HCT116 (cell line): ENCODE results near the gene ADK.

Source experiments
- EZH2 ChIP-seq: fragments of 200-600 bp; sonication (generic); IDR thresholded peaks from 2 replicates; pipeline ENCODE4 v1.6.1; 2017; ENCODE audit warnings: antibody characterized with exemption, mixed run types
- EZH2phosphoT487 ChIP-seq: fragments of 200-600 bp; IDR thresholded peaks from 2 replicates; pipeline ENCODE4 v1.6.1; 2018; ENCODE audit warnings: antibody characterized with exemption, borderline replicate concordance
- JUND ChIP-seq: IDR thresholded peaks from 2 replicates; pipeline ENCODE4 v1.6.1; 2012
- POLR2A ChIP-seq: IDR thresholded peaks from 2 replicates; pipeline ENCODE4 v1.7.0; 2011; ENCODE audit warnings: borderline replicate concordance; ENCODE audit not compliant: insufficient read depth, insufficient read length; ENCODE audit errors: extremely low read depth
- POLR2AphosphoS5 ChIP-seq: IDR thresholded peaks from 2 replicates; pipeline ENCODE4 v1.6.1; 2011; ENCODE audit warnings: mild to moderate bottlenecking, low read depth, low read length, moderate library complexity
- SIN3A ChIP-seq: IDR thresholded peaks from 2 replicates; pipeline ENCODE4 v1.6.1; 2012; ENCODE audit warnings: low read depth
- SP1 ChIP-seq: IDR thresholded peaks from 2 replicates; pipeline ENCODE4 v1.6.1; 2012; ENCODE audit warnings: low read depth
- SRF ChIP-seq: IDR thresholded peaks from 2 replicates; pipeline ENCODE4 v1.6.1; 2012; ENCODE audit warnings: low read depth
- ZFX ChIP-seq: fragments of 450-650 bp; IDR thresholded peaks from 2 replicates; pipeline ENCODE4 v1.6.1; 2017
- TF ChIP-seq, protein P1 (sequence below), 3 experiments: fragments of 200-600 bp in 1 of 3; sonication (generic) in 1 of 3; IDR thresholded peaks in 2 of 3; conservative IDR thresholded peaks in 1 of 3; 2 replicates each; pipeline ENCODE4 v1.5.1; 2012 to 2017; ENCODE audit warnings: low read depth in 2 of 3, low read length in 2 of 3, antibody characterized with exemption in 1 of 3, borderline replicate concordance in 1 of 3, control low read depth in 1 of 3, mild to moderate bottlenecking in 1 of 3, mixed read lengths in 1 of 3, mixed run types in 1 of 3, moderate library complexity in 1 of 3; ENCODE audit not compliant: insufficient read depth in 1 of 3
- TF ChIP-seq, protein P2 (sequence below): IDR thresholded peaks from 2 replicates; pipeline ENCODE4 v1.6.1; 2012
- TF ChIP-seq, protein P3 (sequence below): IDR thresholded peaks from 2 replicates; pipeline ENCODE4 v1.6.1; 2011; ENCODE audit warnings: mild to moderate bottlenecking, low read length, moderate library complexity; ENCODE audit not compliant: insufficient replicate concordance; ENCODE audit errors: extremely low read depth

DNA sequence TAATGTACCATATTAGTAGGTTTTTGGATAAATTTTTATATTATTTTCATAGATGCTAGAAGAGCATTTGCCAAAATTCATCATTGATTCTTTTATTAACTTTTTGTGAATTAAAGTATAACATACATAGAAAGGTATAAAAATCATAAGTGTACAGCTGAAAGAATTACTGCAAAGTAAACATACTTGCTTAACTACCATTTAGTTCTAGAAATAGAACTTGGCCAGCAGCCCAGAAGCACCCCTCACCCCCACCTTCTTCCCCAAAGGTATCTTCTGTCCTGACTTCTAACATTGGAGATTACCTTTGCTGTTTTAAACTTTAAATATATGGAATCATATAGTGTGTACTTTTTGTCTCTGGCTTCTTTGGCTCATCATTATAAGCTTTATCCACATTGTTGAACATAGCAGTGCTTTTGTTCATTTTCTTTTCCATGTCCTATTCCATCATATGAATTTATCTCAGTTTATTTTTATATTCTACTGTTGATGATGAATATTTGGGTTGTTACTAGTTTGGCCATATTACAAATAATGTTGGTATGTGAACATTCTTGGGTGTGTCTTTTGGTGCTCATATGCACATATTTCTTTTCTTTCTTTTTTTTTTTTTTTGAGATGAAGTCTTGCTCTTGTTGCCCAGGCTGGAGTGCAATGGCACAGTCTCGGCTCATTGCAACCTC, 142.8 kb downstream of the ADK start:
- TF ChIP-seq SIN3A (no peak), EZH2phosphoT487 (no peak), POLR2AphosphoS5 (no peak), POLR2A (no peak), JUND (no peak), SRF (no peak), ZFX (no peak), EZH2 (no peak), SP1 (no peak)
- TF ChIP-seq, protein P1, sequence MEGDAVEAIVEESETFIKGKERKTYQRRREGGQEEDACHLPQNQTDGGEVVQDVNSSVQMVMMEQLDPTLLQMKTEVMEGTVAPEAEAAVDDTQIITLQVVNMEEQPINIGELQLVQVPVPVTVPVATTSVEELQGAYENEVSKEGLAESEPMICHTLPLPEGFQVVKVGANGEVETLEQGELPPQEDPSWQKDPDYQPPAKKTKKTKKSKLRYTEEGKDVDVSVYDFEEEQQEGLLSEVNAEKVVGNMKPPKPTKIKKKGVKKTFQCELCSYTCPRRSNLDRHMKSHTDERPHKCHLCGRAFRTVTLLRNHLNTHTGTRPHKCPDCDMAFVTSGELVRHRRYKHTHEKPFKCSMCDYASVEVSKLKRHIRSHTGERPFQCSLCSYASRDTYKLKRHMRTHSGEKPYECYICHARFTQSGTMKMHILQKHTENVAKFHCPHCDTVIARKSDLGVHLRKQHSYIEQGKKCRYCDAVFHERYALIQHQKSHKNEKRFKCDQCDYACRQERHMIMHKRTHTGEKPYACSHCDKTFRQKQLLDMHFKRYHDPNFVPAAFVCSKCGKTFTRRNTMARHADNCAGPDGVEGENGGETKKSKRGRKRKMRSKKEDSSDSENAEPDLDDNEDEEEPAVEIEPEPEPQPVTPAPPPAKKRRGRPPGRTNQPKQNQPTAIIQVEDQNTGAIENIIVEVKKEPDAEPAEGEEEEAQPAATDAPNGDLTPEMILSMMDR (IDR thresholded peaks at IDR 0.05 in 2 of 3, conservative IDR thresholded peaks at IDR 0.05 in 1 of 3; ENCODE audit: borderline replicate concordance in 1 of 3, insufficient read depth in 1 of 3, low read depth in 2 of 3, low read length in 2 of 3), result no peak
- TF ChIP-seq, protein P2, sequence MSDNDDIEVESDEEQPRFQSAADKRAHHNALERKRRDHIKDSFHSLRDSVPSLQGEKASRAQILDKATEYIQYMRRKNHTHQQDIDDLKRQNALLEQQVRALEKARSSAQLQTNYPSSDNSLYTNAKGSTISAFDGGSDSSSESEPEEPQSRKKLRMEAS, result no peak
- TF ChIP-seq, protein P3, sequence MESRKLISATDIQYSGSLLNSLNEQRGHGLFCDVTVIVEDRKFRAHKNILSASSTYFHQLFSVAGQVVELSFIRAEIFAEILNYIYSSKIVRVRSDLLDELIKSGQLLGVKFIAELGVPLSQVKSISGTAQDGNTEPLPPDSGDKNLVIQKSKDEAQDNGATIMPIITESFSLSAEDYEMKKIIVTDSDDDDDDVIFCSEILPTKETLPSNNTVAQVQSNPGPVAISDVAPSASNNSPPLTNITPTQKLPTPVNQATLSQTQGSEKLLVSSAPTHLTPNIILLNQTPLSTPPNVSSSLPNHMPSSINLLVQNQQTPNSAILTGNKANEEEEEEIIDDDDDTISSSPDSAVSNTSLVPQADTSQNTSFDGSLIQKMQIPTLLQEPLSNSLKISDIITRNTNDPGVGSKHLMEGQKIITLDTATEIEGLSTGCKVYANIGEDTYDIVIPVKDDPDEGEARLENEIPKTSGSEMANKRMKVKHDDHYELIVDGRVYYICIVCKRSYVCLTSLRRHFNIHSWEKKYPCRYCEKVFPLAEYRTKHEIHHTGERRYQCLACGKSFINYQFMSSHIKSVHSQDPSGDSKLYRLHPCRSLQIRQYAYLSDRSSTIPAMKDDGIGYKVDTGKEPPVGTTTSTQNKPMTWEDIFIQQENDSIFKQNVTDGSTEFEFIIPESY, result no peak
